ENCODE results near the gene RAPGEF5.

The RAPGEF5 gene

DNA sequence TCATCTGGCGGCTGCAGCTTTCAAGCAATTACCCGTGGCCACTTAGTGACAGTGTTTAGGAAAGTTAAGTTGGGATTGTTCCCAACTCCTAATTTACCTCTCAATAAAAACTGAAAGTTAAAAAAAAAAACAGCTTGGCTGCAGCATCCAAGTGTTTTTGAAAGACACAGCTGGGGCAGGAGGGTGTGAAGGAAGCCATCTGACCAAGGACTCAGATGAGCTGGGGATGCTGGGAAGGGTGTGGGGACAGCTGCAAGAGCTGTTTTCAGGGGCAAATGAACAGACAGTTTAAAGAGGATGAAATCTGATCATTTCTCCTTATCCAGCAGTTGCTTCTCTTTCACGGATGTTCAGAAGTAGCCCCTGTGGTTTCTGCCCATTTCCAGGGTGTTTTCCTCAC lies 282.1 kb downstream of the RAPGEF5 start:
- no peak for DNase-seq
- H3K4me3 ChIP-seq (ENCODE audit: insufficient read depth, low read depth, low read length, poor library complexity, severe bottlenecking), result no peak overlapping the region
- H3K27me3 ChIP-seq (replicated peaks; ENCODE audit: control insufficient read depth, insufficient read depth, low read length, poor library complexity, severe bottlenecking), result no peaks in the 10 kb centered on the region
- H3K9me3 ChIP-seq (ENCODE audit: control insufficient read depth, low read length), result no peaks in the 10 kb centered on the region
- no peak overlapping the region for H3K27ac ChIP-seq (ENCODE audit: insufficient read depth, low read length, poor library complexity, severe bottlenecking)
- H3K36me3 ChIP-seq (ENCODE audit: control insufficient read depth, insufficient read depth, low read length), result no peaks in the 10 kb centered on the region
- no peaks in the 10 kb centered on the region for H3K4me1 ChIP-seq (ENCODE audit: control insufficient read depth, insufficient read depth, low read length, poor library complexity, severe bottlenecking)

Measured in effector memory CD4-positive, alpha-beta T cell (primary cell).